GM23248 (cell line): ENCODE measurements around the gene TCTN2. TPM values are rescaled to one million over a fixed set of nuclear protein-coding genes. Genes with fewer than 3 reads are reported as not detected.

ENCODE experiments used
- DNase-seq: peaks from one replicate; pipeline ENCODE4 v3.0.0-alpha.2; 2015
- H2AFZ ChIP-seq: fragments of 200-600 bp; sonication (generic); 2 replicates; pipeline ENCODE4 v1.6.1; 2016; ENCODE audit warnings: antibody characterized with exemption
- H3F3A ChIP-seq: fragments of 200-600 bp; sonication (generic); 2 replicates; pipeline ENCODE4 v1.6.1; 2016; ENCODE audit warnings: mild to moderate bottlenecking, antibody characterized with exemption, mixed run types; ENCODE audit not compliant: insufficient read depth
- H3K27ac ChIP-seq: fragments of 200-600 bp; sonication (generic); 2 replicates; pipeline ENCODE4 v1.5.1; 2016; ENCODE audit warnings: mild to moderate bottlenecking
- H3K27me3 ChIP-seq: fragments of 200-600 bp; sonication (generic); replicated peaks from 2 replicates; pipeline ENCODE4 v1.6.1; 2016; ENCODE audit warnings: mild to moderate bottlenecking; ENCODE audit not compliant: insufficient read depth
- H3K36me3 ChIP-seq: fragments of 200-600 bp; sonication (generic); 2 replicates; pipeline ENCODE4 v1.6.1; 2016; ENCODE audit warnings: low read depth, mild to moderate bottlenecking
- H3K4me1 ChIP-seq: fragments of 200-600 bp; sonication (generic); 2 replicates; pipeline ENCODE4 v1.6.1; 2016; ENCODE audit warnings: mild to moderate bottlenecking; ENCODE audit not compliant: insufficient read depth
- H3K4me2 ChIP-seq: fragments of 200-600 bp; sonication (generic); one replicate; pipeline ENCODE4 v1.6.1; 2016; ENCODE audit warnings: mild to moderate bottlenecking; ENCODE audit not compliant: unreplicated experiment
- H3K4me3 ChIP-seq: fragments of 200-600 bp; sonication (generic); 2 replicates; pipeline ENCODE4 v1.5.1; 2016; ENCODE audit warnings: mild to moderate bottlenecking
- H3K79me2 ChIP-seq: fragments of 200-600 bp; sonication (generic); 2 replicates; pipeline ENCODE4 v1.6.1; 2016; ENCODE audit warnings: mild to moderate bottlenecking; ENCODE audit not compliant: insufficient read depth
- H3K9ac ChIP-seq: fragments of 200-600 bp; sonication (generic); 2 replicates; pipeline ENCODE4 v1.6.1; 2016; ENCODE audit warnings: mild to moderate bottlenecking
- H3K9me2 ChIP-seq: fragments of 200-600 bp; sonication (generic); 2 replicates; pipeline ENCODE4 v1.6.1; 2016; ENCODE audit warnings: mixed run types, mild to moderate bottlenecking, moderate library complexity; ENCODE audit not compliant: insufficient read depth
- H3K9me3 ChIP-seq: fragments of 200-600 bp; sonication (generic); one replicate; pipeline ENCODE4 v1.6.1; 2017; ENCODE audit warnings: low read depth
- H4K20me1 ChIP-seq: fragments of 200-600 bp; sonication (generic); 2 replicates; pipeline ENCODE4 v1.6.0; 2016; ENCODE audit not compliant: insufficient read depth
- EZH2 ChIP-seq: fragments of 200-600 bp; sonication (generic); IDR thresholded peaks from 2 replicates; pipeline ENCODE4 v1.6.1; 2018; ENCODE audit warnings: antibody characterized with exemption, mild to moderate bottlenecking; ENCODE audit not compliant: insufficient read depth, poor library complexity, severe bottlenecking
- EZH2phosphoT487 ChIP-seq: fragments of 200-600 bp; sonication (generic); IDR thresholded peaks from 2 replicates; pipeline ENCODE4 v1.6.1; 2018; ENCODE audit warnings: antibody characterized with exemption, moderate library complexity, mild to moderate bottlenecking, low read depth; ENCODE audit not compliant: insufficient read depth
- WGBS, 2 experiments: methylation state at CpG; one replicate each; pipeline ENCODE4 v1.1.6; 2015 to 2017; ENCODE audit warnings: low lambda C conversion rate in 2 of 2, low coverage in 1 of 2; ENCODE audit errors: missing lambda C conversion rate in 2 of 2; 5-methylcytosine and 5-hydroxymethylcytosine counted together
- in situ Hi-C: fragments of 300-500 bp; cut with MboI; formaldehyde crosslinking; loops from 2 replicates; pipeline ENCODE4 v1.15.0; 2020
- polyA plus RNA-seq: library from polyadenylated mRNA; unstranded; fragments of >200 nt; fragmentation: Nextera tagmentation; extraction: Ambion mirVana; gene quantifications from 2 replicates; pipeline ENCODE4 v1.2.1, GENCODE V29; 2016
- total RNA-seq: library from RNA; depleted of rRNA; stranded (reverse); fragments of >200 nt; shearing (Covaris generic); gene quantifications from 2 replicates; pipeline ENCODE4 v1.2.3, GENCODE V29; 2014

Gene TCTN2
- total and polyA plus RNA-seq, 2 experiments from 2014 or later = 5.0 to 9.3 TPM

GRCh38 chr12:123634142-123634561 is 36.8 kb upstream of the TCTN2 start:
- peak overlapping the region; percentile 100 for H3K4me2 ChIP-seq
- H3K36me3 ChIP-seq = peaks cover 19% of the 10 kb centered on the region; the same call in 1 of the 2 replicates
- H3F3A ChIP-seq = no peaks in the 10 kb centered on the region
- H3K27me3 ChIP-seq = no peaks in the 10 kb centered on the region
- H4K20me1 ChIP-seq = no peaks in the 10 kb centered on the region
- DNase-seq = peak; percentile 32
- H3K27ac ChIP-seq = peak overlapping the region; percentile 70
- H3K79me2 ChIP-seq = peaks cover 83% of the 10 kb centered on the region
- H2AFZ ChIP-seq = peak overlapping the region; percentile 76
- H3K9ac ChIP-seq = peak overlapping the region; percentile 95
- no peaks in the 10 kb centered on the region for H3K9me3 ChIP-seq
- H3K4me1 ChIP-seq = peaks cover 12% of the 10 kb centered on the region; the same call in 1 of the 2 replicates
- no peaks in the 10 kb centered on the region for H3K9me2 ChIP-seq
- no peak for TF ChIP-seq EZH2
- no peak for TF ChIP-seq EZH2phosphoT487
- WGBS, 2 experiments = 4% methylated on average over 19 of the region's 19 CpGs
- in situ Hi-C loops = no loop called here
- H3K4me3 ChIP-seq = peak overlapping the region; percentile 93

DNA sequence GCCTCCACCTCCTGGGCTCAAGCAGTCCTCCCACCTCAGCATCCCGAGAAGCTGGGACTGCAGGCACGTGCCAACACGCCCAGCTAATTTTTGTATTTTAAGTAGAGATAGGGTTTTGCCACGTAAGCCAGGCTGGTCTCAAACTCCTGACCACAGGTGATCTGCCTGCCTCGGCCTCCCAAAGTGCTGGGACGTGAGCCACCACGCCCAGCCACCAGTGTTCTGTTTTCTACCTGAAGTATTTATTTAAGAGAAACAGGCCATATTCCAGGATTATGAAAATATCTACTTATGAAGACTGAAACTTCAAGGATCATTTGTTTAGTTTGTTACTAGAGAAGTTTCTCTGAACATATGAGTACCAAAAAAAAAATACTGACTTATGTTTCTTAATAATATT is 27.0 kb upstream of the TCTN2 start:
- Histone ChIP-seq H3K79me2 (peaks cover 59% of the 10 kb centered on the region), H3K4me1 (no peaks in the 10 kb centered on the region), H3K4me2 (no peak overlapping the region), H3K27ac (no peak overlapping the region), H3K27me3 (no peaks in the 10 kb centered on the region), H2AFZ (no peak overlapping the region), H3K36me3 (peaks cover 37% of the 10 kb centered on the region), H3K4me3 (no peak overlapping the region), H3K9me2 (no peaks in the 10 kb centered on the region), H3K9ac (no peak overlapping the region), H3K9me3 (no peaks in the 10 kb centered on the region), H3F3A (no peaks in the 10 kb centered on the region), H4K20me1 (no peaks in the 10 kb centered on the region)
- in situ Hi-C loops = no loop called here
- TF ChIP-seq EZH2phosphoT487 = no peak
- no peak for DNase-seq
- WGBS, 2 experiments = 86% methylated on average over 7 of the region's 7 CpGs

- no peaks in the 10 kb centered on the region for H3K4me1 ChIP-seq
- 95 to 100% methylated on average over 3 of the region's 3 CpGs for WGBS, 2 experiments
- TF ChIP-seq EZH2phosphoT487 (no peak), EZH2 (no peak)
- in situ Hi-C loops = no loop called here
- H3K36me3 ChIP-seq = peaks cover 40% of the 10 kb centered on the region
- H3K27ac ChIP-seq = no peak overlapping the region
- no peaks in the 10 kb centered on the region for H3K9me3 ChIP-seq
- H2AFZ ChIP-seq = no peak overlapping the region
- no peaks in the 10 kb centered on the region for H3K9me2 ChIP-seq
- peaks cover 49% of the 10 kb centered on the region for H3K79me2 ChIP-seq
- no peak overlapping the region for H3K4me2 ChIP-seq
- H4K20me1 ChIP-seq = no peaks in the 10 kb centered on the region
- no peak overlapping the region for H3K9ac ChIP-seq
- no peaks in the 10 kb centered on the region for H3K27me3 ChIP-seq
- no peak overlapping the region for H3K4me3 ChIP-seq
- no peak for DNase-seq
- no peaks in the 10 kb centered on the region for H3F3A ChIP-seq
These were observed 25.5 kb upstream of the TCTN2 start for GRCh38 chr12:123645380-123645779.

DNA sequence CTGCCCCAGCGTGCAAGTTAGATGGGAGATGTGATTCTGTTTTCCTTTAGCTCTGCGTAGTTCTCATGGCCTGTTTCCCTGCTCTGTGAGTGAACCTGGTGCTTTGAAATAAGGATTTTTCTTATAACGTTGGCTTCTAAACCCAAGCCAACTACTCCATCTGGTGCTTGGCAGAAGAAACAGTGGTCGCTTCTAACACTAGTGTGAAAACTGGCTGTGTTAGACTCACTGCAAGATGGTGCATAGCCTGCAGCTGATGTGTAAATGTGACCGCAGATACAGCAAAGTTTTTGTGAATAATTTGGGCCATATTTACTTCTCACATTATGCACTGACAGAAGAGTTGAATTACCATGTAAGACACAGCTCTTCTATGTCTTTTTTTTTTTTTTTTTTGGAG is 25.0 kb upstream of the TCTN2 start:
- no peaks in the 10 kb centered on the region for H4K20me1 ChIP-seq
- H3K4me3 ChIP-seq = no peak overlapping the region
- no peak overlapping the region for H3K4me2 ChIP-seq
- H3K36me3 ChIP-seq = peaks cover 45% of the 10 kb centered on the region
- H2AFZ ChIP-seq = no peak overlapping the region
- DNase-seq = no peak
- no peaks in the 10 kb centered on the region for H3K4me1 ChIP-seq
- no peaks in the 10 kb centered on the region for H3K9me2 ChIP-seq
- H3K27me3 ChIP-seq = no peaks in the 10 kb centered on the region
- H3K9ac ChIP-seq = no peak overlapping the region
- no peaks in the 10 kb centered on the region for H3F3A ChIP-seq
- H3K27ac ChIP-seq = no peak overlapping the region
- no peaks in the 10 kb centered on the region for H3K9me3 ChIP-seq
- 35 to 38% methylated on average over 5 of the region's 5 CpGs for WGBS, 2 experiments
- H3K79me2 ChIP-seq = peaks cover 44% of the 10 kb centered on the region
- TF ChIP-seq EZH2phosphoT487 (no peak), EZH2 (no peak)
- in situ Hi-C loops = no loop called here

- Histone ChIP-seq H3K27ac (no peak overlapping the region), H3K27me3 (no peaks in the 10 kb centered on the region), H3K9ac (no peak overlapping the region), H3K9me3 (no peaks in the 10 kb centered on the region), H3K4me2 (no peak overlapping the region), H3K4me3 (no peak overlapping the region), H4K20me1 (no peaks in the 10 kb centered on the region), H3K79me2 (peaks cover 26% of the 10 kb centered on the region), H3K4me1 (no peaks in the 10 kb centered on the region), H3K9me2 (no peaks in the 10 kb centered on the region), H3F3A (no peaks in the 10 kb centered on the region), H3K36me3 (peaks cover 60% of the 10 kb centered on the region), H2AFZ (no peak overlapping the region; the same call in 1 of the 2 replicates)
- DNase-seq = no peak
- in situ Hi-C loops = no loop called here
- WGBS, 2 experiments = 52 to 53% methylated on average over 5 of the region's 5 CpGs
- TF ChIP-seq EZH2 = no peak
- no peak for TF ChIP-seq EZH2phosphoT487
These were observed 22.5 kb upstream of the TCTN2 start for GRCh38 chr12:123648401-123648800.
